Tibial nerve (tissue), 4 donors: Measurements from ENCODE around the gene KCNK10.

Experiments used
- CTCF ChIP-seq, 5 experiments: fragments of 200-600 bp in 3 of 5; fragments of 450-650 bp in 2 of 5; sonication (generic) in 3 of 5; IDR thresholded peaks; one replicate each; pipeline ENCODE4 v1.5.1; 2016 to 2019; ENCODE audit warnings: antibody characterized with exemption in 5 of 5, mild to moderate bottlenecking in 3 of 5, moderate library complexity in 2 of 5
- EP300 ChIP-seq, 2 donors: sonication (generic); formaldehyde crosslinking; IDR thresholded peaks; one replicate each; pipeline ENCODE4 v1.6.1; 2017; ENCODE audit warnings: antibody characterized with exemption in 2 of 2, mild to moderate bottlenecking in 1 of 2
- POLR2A ChIP-seq, 2 donors: fragments of 450-650 bp; IDR thresholded peaks; one replicate each; pipeline ENCODE4 v1.6.1; 2017; ENCODE audit warnings: antibody characterized with exemption in 2 of 2, mild to moderate bottlenecking in 2 of 2, moderate library complexity in 2 of 2

- TF ChIP-seq CTCF (IDR thresholded peaks at IDR 0.05): no peak
- TF ChIP-seq EP300 (IDR thresholded peaks at IDR 0.05): no peak
- TF ChIP-seq POLR2A (IDR thresholded peaks at IDR 0.05): no peak
These were observed 4.4 kb upstream of the KCNK10 start for GRCh38 chr14:88327497-88327896.
